Mesendoderm (in vitro differentiated cells): Measurements from ENCODE around the gene BOD1L1.

Experiments used
- DNase-seq: peaks from one replicate; pipeline ENCODE4 v3.0.0; 2013
- H2AK5ac ChIP-seq: 2 replicates; pipeline ENCODE4 v1.6.1; 2013; ENCODE audit warnings: low read length, inconsistent platforms
- H2BK120ac ChIP-seq: 2 replicates; pipeline ENCODE4 v1.6.1; 2013; ENCODE audit warnings: low read depth, mild to moderate bottlenecking, low read length, moderate library complexity, mixed read lengths
- H2BK15ac ChIP-seq: replicated peaks from 2 replicates; pipeline ENCODE4 v1.6.1; 2013; ENCODE audit warnings: low read depth, mild to moderate bottlenecking, moderate library complexity
- H2BK5ac ChIP-seq: 2 replicates; pipeline ENCODE4 v1.6.1; 2013; ENCODE audit warnings: low read length, inconsistent platforms
- H3K18ac ChIP-seq: 2 replicates; pipeline ENCODE4 v1.6.1; 2013; ENCODE audit warnings: mild to moderate bottlenecking, low read length, mixed read lengths
- H3K23ac ChIP-seq: one replicate; pipeline ENCODE4 v1.6.1; 2013; ENCODE audit warnings: low read length
- H3K27ac ChIP-seq: 2 replicates; pipeline ENCODE4 v1.5.1; 2013; ENCODE audit warnings: low read depth, mild to moderate bottlenecking, inconsistent platforms, low read length, moderate library complexity
- H3K27me3 ChIP-seq: 2 replicates; pipeline ENCODE4 v1.6.1; 2013; ENCODE audit warnings: low read length, control low read depth, mild to moderate bottlenecking, inconsistent platforms; ENCODE audit not compliant: insufficient read depth, poor library complexity
- H3K36me3 ChIP-seq: 2 replicates; pipeline ENCODE4 v1.6.1; 2013; ENCODE audit warnings: low read length, inconsistent platforms; ENCODE audit not compliant: control insufficient read depth, insufficient read depth
- H3K4ac ChIP-seq: one replicate; pipeline ENCODE4 v1.6.1; 2013; ENCODE audit warnings: low read depth, mild to moderate bottlenecking, low read length, moderate library complexity
- H3K4me1 ChIP-seq: 2 replicates; pipeline ENCODE4 v1.6.1; 2013; ENCODE audit warnings: low read depth, low read length, inconsistent platforms; ENCODE audit not compliant: control insufficient read depth
- H3K4me2 ChIP-seq: 2 replicates; pipeline ENCODE4 v1.6.1; 2013; ENCODE audit warnings: low read length
- H3K4me3 ChIP-seq: 2 replicates; pipeline ENCODE4 v1.5.1; 2013; ENCODE audit warnings: mild to moderate bottlenecking, low read length
- H3K56ac ChIP-seq: one replicate; pipeline ENCODE4 v1.6.1; 2013; ENCODE audit warnings: low read length
- H3K79me1 ChIP-seq: 2 replicates; pipeline ENCODE4 v1.6.1; 2013; ENCODE audit warnings: low read length, inconsistent platforms
- H3K79me2 ChIP-seq: 2 replicates; pipeline ENCODE4 v1.6.1; 2013; ENCODE audit warnings: mild to moderate bottlenecking, low read length; ENCODE audit not compliant: control insufficient read depth, insufficient read depth
- H3K9ac ChIP-seq: 2 replicates; pipeline ENCODE4 v1.6.1; 2013; ENCODE audit warnings: low read length, inconsistent platforms
- H4K5ac ChIP-seq: one replicate; pipeline ENCODE4 v1.6.1; 2013; ENCODE audit warnings: low read length
- H4K8ac ChIP-seq: one replicate; pipeline ENCODE4 v1.6.1; 2013; ENCODE audit warnings: low read depth, mild to moderate bottlenecking, control low read depth, low read length, moderate library complexity
- WGBS: extraction: QIAGEN DNeasy Blood & Tissue Kit; methylation state at CpG from one replicate; pipeline ENCODE4 v1.1.7; 2013; ENCODE audit warnings: low lambda C conversion rate, missing lambda C conversion rate; ENCODE audit not compliant: insufficient coverage; ENCODE audit errors: extremely low coverage; 5-methylcytosine and 5-hydroxymethylcytosine counted together

The BOD1L1 gene

DNA sequence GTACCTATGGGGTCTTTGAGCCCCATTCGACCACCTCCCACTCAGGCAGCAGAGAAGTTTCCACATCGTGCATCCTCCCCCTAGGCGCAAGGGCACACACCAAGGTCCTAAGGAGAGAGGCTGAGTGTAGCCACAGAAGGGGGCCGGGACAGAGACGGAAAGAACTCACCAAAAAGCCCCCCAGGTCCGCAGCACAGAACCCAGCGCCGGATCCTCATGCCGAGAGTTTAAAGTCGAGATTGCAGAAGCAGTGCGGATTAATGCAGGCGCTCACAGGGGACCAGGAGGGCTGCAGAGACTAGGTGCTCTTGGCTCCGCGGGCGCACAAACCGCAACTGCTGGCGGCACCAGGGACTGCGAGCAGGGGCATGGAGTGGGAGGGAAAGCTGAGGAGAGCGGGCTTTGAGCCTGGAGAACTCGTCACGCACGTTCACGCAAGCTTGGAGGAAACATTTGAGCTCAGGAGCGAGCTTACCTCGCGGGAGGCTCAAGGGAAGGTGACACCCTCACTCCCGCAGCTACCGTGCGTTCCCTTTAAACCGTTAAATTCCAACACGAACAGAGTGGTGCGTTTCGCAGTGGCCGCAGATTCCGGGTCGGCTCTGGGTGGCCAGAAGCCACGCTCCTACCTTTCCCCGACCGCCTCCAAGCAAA is 91.7 kb downstream of the BOD1L1 start:
- Histone ChIP-seq H4K8ac (no peak overlapping the region), H3K27me3 (peaks cover 85% of the 10 kb centered on the region), H3K4me2 (no peak overlapping the region), H3K56ac (peak overlapping the region; percentile 22), H4K5ac (no peak overlapping the region), H3K4ac (no peak overlapping the region), H2BK5ac (no peak overlapping the region), H3K27ac (no peak overlapping the region), H3K9ac (no peak overlapping the region), H3K23ac (no peak overlapping the region), H3K36me3 (no peaks in the 10 kb centered on the region), H2BK120ac (no peak overlapping the region), H2AK5ac (no peak overlapping the region), H3K4me1 (peaks cover 4% of the 10 kb centered on the region), H3K4me3 (no peak overlapping the region), H3K79me2 (no peaks in the 10 kb centered on the region), H3K79me1 (no peaks in the 10 kb centered on the region), H2BK15ac (no peak overlapping the region), H3K18ac (no peak overlapping the region)
- DNase-seq = no peak
- WGBS = no CpG with 5 or more reads among the region's 39 CpGs

DNA sequence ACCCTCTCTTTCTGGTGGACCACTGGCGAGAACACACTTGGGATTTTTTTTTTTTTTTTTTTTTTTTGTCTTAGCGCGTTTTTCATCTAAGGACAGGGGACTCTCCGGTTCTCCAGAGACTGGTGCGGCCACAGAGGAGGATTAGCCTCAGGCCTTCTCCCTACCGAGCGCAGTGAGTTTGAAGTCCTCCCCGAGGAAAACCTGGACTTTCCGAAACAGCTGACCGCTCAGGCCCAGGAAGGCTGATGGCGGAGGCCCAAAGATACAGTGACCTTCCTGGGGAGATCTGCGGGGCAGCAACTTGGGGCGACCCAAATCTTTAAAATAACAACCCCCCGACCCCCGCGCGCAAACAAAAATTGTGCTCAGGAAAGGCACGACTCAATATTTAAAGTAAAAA is 92.4 kb downstream of the BOD1L1 start:
- no peaks in the 10 kb centered on the region for H3K79me2 ChIP-seq
- H3K27me3 ChIP-seq = peaks cover 82% of the 10 kb centered on the region
- H2AK5ac ChIP-seq = no peak overlapping the region
- H3K79me1 ChIP-seq = no peaks in the 10 kb centered on the region
- no peaks in the 10 kb centered on the region for H3K36me3 ChIP-seq
- H3K23ac ChIP-seq = no peak overlapping the region
- no peak overlapping the region for H3K4me3 ChIP-seq
- H3K4ac ChIP-seq = no peak overlapping the region
- H2BK15ac ChIP-seq = no peak overlapping the region
- H3K18ac ChIP-seq = no peak overlapping the region
- no peak overlapping the region for H3K9ac ChIP-seq
- H4K8ac ChIP-seq = no peak overlapping the region
- no peak overlapping the region for H3K4me2 ChIP-seq
- H3K4me1 ChIP-seq = peaks cover 4% of the 10 kb centered on the region
- no peak overlapping the region for H2BK120ac ChIP-seq
- WGBS = no CpG with 5 or more reads among the region's 18 CpGs
- DNase-seq = no peak
- H3K56ac ChIP-seq = no peak overlapping the region
- no peak overlapping the region for H2BK5ac ChIP-seq
- H4K5ac ChIP-seq = no peak overlapping the region
- no peak overlapping the region for H3K27ac ChIP-seq

DNA sequence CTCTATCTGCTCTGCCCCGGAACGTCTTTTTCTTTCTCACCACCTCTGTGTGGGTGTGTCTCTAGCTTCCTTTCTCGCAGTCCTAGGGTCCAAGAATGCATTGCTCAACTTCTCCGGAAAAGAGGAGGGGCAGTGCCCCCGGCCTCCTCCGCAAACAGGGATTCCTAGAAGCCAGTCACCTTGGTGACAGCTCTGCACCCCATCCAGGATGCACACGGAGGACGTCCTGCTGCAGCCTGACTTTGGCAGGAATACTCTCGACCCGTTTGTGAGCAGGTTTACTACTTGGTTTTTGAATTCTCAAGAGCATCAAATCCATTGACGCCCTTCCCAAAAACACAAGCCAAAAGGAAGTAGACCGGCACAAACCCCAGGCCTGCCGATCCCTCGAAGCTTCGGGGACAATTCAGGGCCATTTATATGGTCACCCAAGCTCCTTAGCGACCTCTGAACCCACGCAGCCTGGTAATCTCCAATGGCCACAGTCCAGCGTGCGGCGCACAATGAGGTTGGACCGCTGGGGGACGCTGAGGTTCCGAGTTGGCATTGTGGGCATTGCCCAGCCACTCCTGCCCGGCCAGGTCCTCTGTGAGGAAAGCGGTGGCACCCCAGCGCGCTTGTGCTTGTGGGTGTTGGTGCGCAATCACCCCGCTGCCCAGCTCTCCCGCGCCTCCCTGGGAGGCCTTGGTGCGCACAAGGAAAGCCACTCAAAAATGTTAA is 93.0 kb downstream of the BOD1L1 start:
- Histone ChIP-seq H4K8ac (no peak overlapping the region), H3K4me3 (no peak overlapping the region), H4K5ac (no peak overlapping the region), H3K18ac (no peak overlapping the region), H3K36me3 (no peaks in the 10 kb centered on the region), H2BK15ac (no peak overlapping the region), H2BK120ac (no peak overlapping the region), H3K4ac (no peak overlapping the region), H3K4me2 (no peak overlapping the region), H3K79me2 (no peaks in the 10 kb centered on the region), H3K56ac (no peak overlapping the region), H3K79me1 (no peaks in the 10 kb centered on the region), H3K4me1 (peaks cover 4% of the 10 kb centered on the region), H3K27ac (no peak overlapping the region), H3K23ac (no peak overlapping the region), H2BK5ac (no peak overlapping the region), H2AK5ac (no peak overlapping the region), H3K9ac (no peak overlapping the region), H3K27me3 (peaks cover 80% of the 10 kb centered on the region)
- DNase-seq = no peak
- WGBS = no CpG with 5 or more reads among the region's 32 CpGs

DNA sequence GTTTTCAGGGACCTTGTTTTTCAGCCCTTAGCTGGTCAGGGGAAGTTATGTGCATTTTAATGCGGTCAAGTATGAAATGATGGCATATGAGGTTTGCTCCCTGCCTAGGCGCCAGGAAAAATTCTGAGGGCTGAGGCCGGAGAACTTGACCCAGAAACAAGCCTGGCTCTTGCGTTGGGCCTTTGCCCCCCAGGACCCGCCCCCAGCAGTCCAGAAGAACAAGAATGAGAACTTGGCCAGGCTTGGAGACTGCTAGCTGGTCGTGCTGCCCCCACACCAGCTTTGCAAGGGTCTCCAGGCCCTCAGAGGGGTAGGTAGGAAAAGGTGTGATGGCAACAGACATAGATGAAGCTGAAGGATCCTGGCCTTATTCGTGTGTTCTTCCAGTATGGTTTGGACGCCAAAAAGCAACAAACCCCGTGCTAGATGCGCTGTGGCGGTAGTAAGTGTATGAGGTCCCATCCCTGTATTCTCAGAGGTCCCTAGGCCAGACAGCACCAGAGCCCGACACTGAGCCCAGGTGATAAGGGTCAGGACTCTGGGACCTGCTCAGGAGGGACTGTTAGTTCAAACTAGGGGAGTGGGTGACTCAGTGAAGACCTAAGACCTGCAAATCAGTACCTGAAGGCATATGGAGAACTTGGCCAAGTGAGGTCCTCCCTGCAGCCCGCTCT is 93.7 kb downstream of the BOD1L1 start:
- Histone ChIP-seq H2BK15ac (no peak overlapping the region), H3K4me2 (no peak overlapping the region), H3K56ac (no peak overlapping the region), H3K79me2 (no peaks in the 10 kb centered on the region), H4K8ac (no peak overlapping the region), H3K4ac (no peak overlapping the region), H2AK5ac (no peak overlapping the region), H2BK5ac (no peak overlapping the region), H3K23ac (no peak overlapping the region), H3K79me1 (no peaks in the 10 kb centered on the region), H3K9ac (no peak overlapping the region), H2BK120ac (no peak overlapping the region), H3K36me3 (no peaks in the 10 kb centered on the region), H3K18ac (no peak overlapping the region), H3K27ac (no peak overlapping the region), H3K4me1 (peaks cover 4% of the 10 kb centered on the region), H4K5ac (no peak overlapping the region), H3K27me3 (peaks cover 80% of the 10 kb centered on the region), H3K4me3 (no peak overlapping the region)
- WGBS = no CpG with 5 or more reads among the region's 13 CpGs
- DNase-seq = no peak

DNA sequence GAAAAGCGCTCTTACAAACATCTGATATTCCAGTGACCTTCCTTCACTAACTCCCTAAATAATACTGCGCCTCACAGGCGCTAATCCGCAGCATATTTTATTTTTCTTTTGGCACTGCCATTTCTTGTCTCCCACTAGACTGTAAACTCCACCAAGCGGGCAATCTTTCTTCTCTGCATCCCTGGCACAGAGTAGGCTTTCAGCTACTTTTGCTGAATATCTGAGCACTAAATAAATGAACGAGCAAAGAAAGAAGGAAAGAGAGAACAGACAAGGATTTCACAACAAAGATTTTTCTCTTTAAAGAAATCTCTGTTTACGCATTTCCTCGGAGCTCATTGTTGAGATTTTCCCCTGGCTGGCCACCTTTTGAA is 95.9 kb downstream of the BOD1L1 start:
- no peak overlapping the region for H2BK120ac ChIP-seq
- H3K4me1 ChIP-seq = peaks cover 4% of the 10 kb centered on the region
- no CpG with 5 or more reads among the region's 8 CpGs for WGBS
- H3K9ac ChIP-seq = no peak overlapping the region
- H3K36me3 ChIP-seq = no peaks in the 10 kb centered on the region
- H3K27ac ChIP-seq = no peak overlapping the region
- no peak overlapping the region for H3K4me2 ChIP-seq
- no peak overlapping the region for H2AK5ac ChIP-seq
- no peak overlapping the region for H3K56ac ChIP-seq
- H3K79me1 ChIP-seq = no peaks in the 10 kb centered on the region
- H3K23ac ChIP-seq = no peak overlapping the region
- no peak overlapping the region for H3K18ac ChIP-seq
- peaks cover 79% of the 10 kb centered on the region for H3K27me3 ChIP-seq
- H2BK15ac ChIP-seq = no peak overlapping the region
- H4K8ac ChIP-seq = no peak overlapping the region
- H3K4me3 ChIP-seq = no peak overlapping the region
- H3K79me2 ChIP-seq = no peaks in the 10 kb centered on the region
- no peak overlapping the region for H2BK5ac ChIP-seq
- H4K5ac ChIP-seq = no peak overlapping the region
- no peak for DNase-seq
- no peak overlapping the region for H3K4ac ChIP-seq
